ENCODE results near the gene EML6.

The EML6 gene

DNA sequence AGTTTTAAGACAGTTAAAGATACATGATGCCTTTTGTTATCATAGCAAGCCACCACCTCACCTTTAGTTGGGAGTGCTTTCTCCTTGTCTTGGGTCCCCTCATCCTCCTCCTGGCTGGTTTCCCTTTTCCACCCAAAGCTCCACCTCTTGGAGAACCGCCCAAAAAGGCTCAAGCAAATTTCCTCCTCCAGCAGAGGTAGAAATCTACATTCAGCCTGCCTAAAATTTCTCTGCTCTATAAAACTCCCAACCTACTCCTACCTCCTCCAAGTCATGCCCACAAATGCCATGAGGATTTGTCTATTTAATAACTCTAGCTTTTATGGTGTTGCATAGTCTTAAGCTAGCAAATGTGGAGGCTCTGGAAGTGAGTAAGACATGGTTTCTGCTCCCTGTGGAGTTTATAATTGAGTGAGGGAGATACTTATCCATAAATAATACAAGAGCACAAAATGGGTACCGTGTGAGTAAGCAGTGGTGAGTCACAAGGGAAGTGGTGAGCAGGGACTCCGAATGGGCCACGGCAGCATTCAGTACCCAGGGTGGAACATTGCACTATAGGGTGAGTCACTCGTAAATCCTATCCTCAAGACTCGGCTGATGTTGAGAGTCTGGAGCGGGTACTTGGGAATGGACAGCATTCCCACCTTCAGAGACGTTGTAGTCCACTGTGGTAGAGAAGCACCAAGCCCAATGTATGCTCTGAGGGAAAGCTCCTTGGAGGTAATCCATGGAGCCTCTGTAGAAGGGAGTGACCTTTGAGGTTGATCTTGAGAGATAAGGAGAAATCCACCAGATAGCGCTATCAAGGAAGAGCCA lies 180.5 kb downstream of the EML6 start:
- no peak for TF ChIP-seq CTCF (conservative IDR thresholded peaks at IDR 0.05; ENCODE audit: control insufficient read depth, insufficient read depth, low read depth, low read length)
- no peak overlapping the region for H3K4me3 ChIP-seq (ENCODE audit: control insufficient read depth, low read depth, low read length)
- peak; percentile 99 for DNase-seq (ENCODE audit: low read depth)

- no peak overlapping the region for H3K4me3 ChIP-seq (ENCODE audit: control insufficient read depth, low read depth, low read length)
- TF ChIP-seq CTCF (conservative IDR thresholded peaks at IDR 0.05; ENCODE audit: control insufficient read depth, insufficient read depth, low read depth, low read length): no peak
- no peak for DNase-seq (ENCODE audit: low read depth)
These were observed 181.4 kb downstream of the EML6 start for GRCh38 chr2:54904836-54905235.

DNA sequence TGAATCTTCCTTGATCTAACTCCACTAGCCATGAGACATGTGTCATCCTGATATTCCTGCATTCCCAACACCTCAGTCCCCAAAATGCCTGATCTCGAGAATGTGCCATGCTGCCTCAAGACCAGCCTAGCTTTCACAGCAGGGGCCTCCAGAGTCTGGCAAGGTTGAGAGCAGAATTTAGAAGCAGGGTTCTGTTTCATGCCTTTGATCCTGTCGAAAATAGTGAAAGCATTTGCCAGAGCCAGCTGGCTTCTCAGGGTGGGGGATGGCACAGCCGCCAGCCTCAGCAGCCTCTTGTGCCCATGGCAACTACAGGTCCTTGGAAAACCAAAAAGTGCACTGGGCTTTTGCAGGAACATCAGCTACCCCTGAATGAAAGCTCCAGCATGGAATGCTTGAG lies 183.3 kb downstream of the EML6 start:
- H3K4me3 ChIP-seq (ENCODE audit: control insufficient read depth, low read depth, low read length): no peak overlapping the region
- DNase-seq (ENCODE audit: low read depth): no peak
- no peak for TF ChIP-seq CTCF (conservative IDR thresholded peaks at IDR 0.05; ENCODE audit: control insufficient read depth, insufficient read depth, low read depth, low read length)

- H3K4me3 ChIP-seq (ENCODE audit: control insufficient read depth, low read depth, low read length): no peak overlapping the region
- DNase-seq (ENCODE audit: low read depth): no peak
- no peak for TF ChIP-seq CTCF (conservative IDR thresholded peaks at IDR 0.05; ENCODE audit: control insufficient read depth, insufficient read depth, low read depth, low read length)
These were observed 184.2 kb downstream of the EML6 start for GRCh38 chr2:54907663-54908062.

DNA sequence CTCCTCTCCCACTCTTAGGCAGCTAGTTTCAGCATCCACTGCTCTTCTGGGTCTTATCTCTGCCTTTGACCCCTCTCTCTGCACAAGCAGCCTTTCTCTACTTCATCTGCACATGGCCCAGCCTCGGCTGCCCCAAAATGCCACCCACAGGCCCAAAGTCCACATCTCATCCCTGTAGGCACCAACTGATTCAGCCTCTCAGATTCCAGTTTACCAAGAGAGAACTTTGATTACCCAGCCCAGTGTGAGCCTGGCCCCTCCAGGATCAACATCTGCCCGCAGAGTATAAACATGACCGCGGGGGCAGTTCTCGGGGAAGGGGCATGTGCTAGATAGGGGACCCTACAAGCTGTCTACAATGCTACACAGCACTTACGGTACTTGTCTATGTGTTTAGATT lies 185.1 kb downstream of the EML6 start:
- no peak for DNase-seq (ENCODE audit: low read depth)
- H3K4me3 ChIP-seq (ENCODE audit: control insufficient read depth, low read depth, low read length): no peak overlapping the region
- TF ChIP-seq CTCF (conservative IDR thresholded peaks at IDR 0.05; ENCODE audit: control insufficient read depth, insufficient read depth, low read depth, low read length): no peak

GRCh38 chr2:54909001-54909400 lies 185.5 kb downstream of the EML6 start:
- no peak for TF ChIP-seq CTCF (conservative IDR thresholded peaks at IDR 0.05; ENCODE audit: control insufficient read depth, insufficient read depth, low read depth, low read length)
- no peak overlapping the region for H3K4me3 ChIP-seq (ENCODE audit: control insufficient read depth, low read depth, low read length)
- DNase-seq (ENCODE audit: low read depth): peak; percentile 38

Measured in fibroblast of mammary gland (primary cell).